HCT116 (cell line): Measurements from ENCODE around the gene POU2F3.

Experiments
- EGR1 ChIP-seq: IDR thresholded peaks from 2 replicates; pipeline ENCODE4 v1.6.1; 2012; ENCODE audit warnings: low read depth
- SRF ChIP-seq: IDR thresholded peaks from 2 replicates; pipeline ENCODE4 v1.6.1; 2012; ENCODE audit warnings: low read depth
- TF ChIP-seq, protein P1 (sequence below), 3 experiments: fragments of 200-600 bp in 1 of 3; sonication (generic) in 1 of 3; IDR thresholded peaks in 2 of 3; conservative IDR thresholded peaks in 1 of 3; 2 replicates each; pipeline ENCODE4 v1.5.1; 2012 to 2017; ENCODE audit warnings: low read depth in 2 of 3, low read length in 2 of 3, antibody characterized with exemption in 1 of 3, borderline replicate concordance in 1 of 3, control low read depth in 1 of 3, mild to moderate bottlenecking in 1 of 3, mixed read lengths in 1 of 3, mixed run types in 1 of 3, moderate library complexity in 1 of 3; ENCODE audit not compliant: insufficient read depth in 1 of 3

DNA sequence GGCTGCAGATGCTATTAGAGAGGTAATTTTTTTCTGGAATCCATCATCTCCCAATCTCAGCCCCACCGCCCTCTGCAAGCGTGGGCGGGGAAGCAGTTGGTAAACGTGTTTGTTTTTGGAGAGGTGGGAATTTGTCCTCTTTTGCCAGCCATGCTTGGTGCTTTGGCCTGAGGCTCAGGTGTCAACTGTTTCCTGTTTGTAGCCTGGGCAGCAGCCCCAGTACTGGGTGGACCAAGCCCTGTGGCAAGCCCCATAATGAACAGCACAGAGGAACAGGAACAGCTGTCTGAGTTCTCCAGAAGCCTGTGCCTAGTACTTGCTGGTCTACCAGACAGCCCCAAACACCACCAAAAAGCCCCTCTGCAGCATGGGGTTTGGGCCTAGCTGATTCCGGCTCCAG, 39.6 kb downstream of the POU2F3 start:
- TF ChIP-seq, protein P1, sequence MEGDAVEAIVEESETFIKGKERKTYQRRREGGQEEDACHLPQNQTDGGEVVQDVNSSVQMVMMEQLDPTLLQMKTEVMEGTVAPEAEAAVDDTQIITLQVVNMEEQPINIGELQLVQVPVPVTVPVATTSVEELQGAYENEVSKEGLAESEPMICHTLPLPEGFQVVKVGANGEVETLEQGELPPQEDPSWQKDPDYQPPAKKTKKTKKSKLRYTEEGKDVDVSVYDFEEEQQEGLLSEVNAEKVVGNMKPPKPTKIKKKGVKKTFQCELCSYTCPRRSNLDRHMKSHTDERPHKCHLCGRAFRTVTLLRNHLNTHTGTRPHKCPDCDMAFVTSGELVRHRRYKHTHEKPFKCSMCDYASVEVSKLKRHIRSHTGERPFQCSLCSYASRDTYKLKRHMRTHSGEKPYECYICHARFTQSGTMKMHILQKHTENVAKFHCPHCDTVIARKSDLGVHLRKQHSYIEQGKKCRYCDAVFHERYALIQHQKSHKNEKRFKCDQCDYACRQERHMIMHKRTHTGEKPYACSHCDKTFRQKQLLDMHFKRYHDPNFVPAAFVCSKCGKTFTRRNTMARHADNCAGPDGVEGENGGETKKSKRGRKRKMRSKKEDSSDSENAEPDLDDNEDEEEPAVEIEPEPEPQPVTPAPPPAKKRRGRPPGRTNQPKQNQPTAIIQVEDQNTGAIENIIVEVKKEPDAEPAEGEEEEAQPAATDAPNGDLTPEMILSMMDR (IDR thresholded peaks at IDR 0.05 in 2 of 3, conservative IDR thresholded peaks at IDR 0.05 in 1 of 3; ENCODE audit: borderline replicate concordance in 1 of 3, insufficient read depth in 1 of 3, low read depth in 2 of 3, low read length in 2 of 3) = no peak
- TF ChIP-seq SRF (no peak), EGR1 (no peak)
